Activated naive CD4-positive, alpha-beta T cell (primary cell): ENCODE data around the gene SLC22A1.
"Not testable (repeated sequence)": the region's sequence is repeated elsewhere in the genome, so short reads cannot be mapped to it uniquely, and the experiment has no call there.

ENCODE experiments used
- DNase-seq, 4 experiments: peaks; one replicate each; lab custom pipeline; 2025; lab: John Stamatoyannopoulos, UW

SLC22A1 gene

GRCh38 chr6:160137989-160138835 lies 16.6 kb downstream of the SLC22A1 start:
- peak in 3 of 4 experiments; percentile 10 to 51 (median 33) for DNase-seq

- DNase-seq = no peak
These were observed 17.3 kb downstream of the SLC22A1 start for GRCh38 chr6:160138839-160139419.

- DNase-seq = no peak
These were observed 17.8 kb downstream of the SLC22A1 start for GRCh38 chr6:160139420-160139851.

GRCh38 chr6:160140493-160140892 lies 18.9 kb downstream of the SLC22A1 start:
- not testable (repeated sequence) for DNase-seq

GRCh38 chr6:160141001-160141726 lies 19.5 kb downstream of the SLC22A1 start:
- DNase-seq = no peak

- no peak for DNase-seq
These were observed 20.6 kb downstream of the SLC22A1 start for GRCh38 chr6:160142115-160142715.

- DNase-seq = no peak
These were observed 25.0 kb downstream of the SLC22A1 start for GRCh38 chr6:160146454-160147145.

GRCh38 chr6:160147146-160147536 lies 25.5 kb downstream of the SLC22A1 start:
- no peak for DNase-seq

GRCh38 chr6:160154471-160154870 lies 32.9 kb downstream of the SLC22A1 start:
- DNase-seq = no peak

- DNase-seq = no peak
These were observed 35.2 kb downstream of the SLC22A1 start for GRCh38 chr6:160156842-160157241.

- no peak for DNase-seq
These were observed 38.8 kb downstream of the SLC22A1 start for GRCh38 chr6:160160450-160160849.

- DNase-seq = no peak
These were observed 39.5 kb downstream of the SLC22A1 start for GRCh38 chr6:160160929-160161646.

GRCh38 chr6:160161647-160161986 lies 40.0 kb downstream of the SLC22A1 start:
- DNase-seq = no peak

- DNase-seq = no peak
These were observed 40.5 kb downstream of the SLC22A1 start for GRCh38 chr6:160162030-160162566.

- DNase-seq = no peak
These were observed 41.8 kb downstream of the SLC22A1 start for GRCh38 chr6:160163425-160163824.

GRCh38 chr6:160163912-160164311 lies 42.3 kb downstream of the SLC22A1 start:
- no peak for DNase-seq

- DNase-seq = not testable (repeated sequence)
These were observed 44.3 kb downstream of the SLC22A1 start for GRCh38 chr6:160165928-160166327.

GRCh38 chr6:160167604-160168399 lies 46.2 kb downstream of the SLC22A1 start:
- DNase-seq = no peak

- DNase-seq = no peak
These were observed 48.5 kb downstream of the SLC22A1 start for GRCh38 chr6:160170018-160170680.
